H9 (cell line): ENCODE results near the gene FAM177A1. TPM values are rescaled to one million over a fixed set of nuclear protein-coding genes. Genes with fewer than 3 reads are reported as not detected.

ENCODE experiments used
- DNase-seq: peaks from one replicate; pipeline ENCODE4 v3.0.0-alpha.2; 2017
- H2AFZ ChIP-seq: one replicate; pipeline ENCODE4 v1.6.1; 2013; ENCODE audit warnings: mild to moderate bottlenecking, low read length, control low read depth, moderate library complexity
- H2AK5ac ChIP-seq: 2 replicates; pipeline ENCODE4 v1.6.1; 2013; ENCODE audit warnings: low read length, control low read depth, mixed read lengths; ENCODE audit not compliant: insufficient read length
- H2BK120ac ChIP-seq: one replicate; pipeline ENCODE4 v1.6.1; 2013; ENCODE audit warnings: low read depth, mild to moderate bottlenecking, low read length, control low read depth, inconsistent platforms; ENCODE audit not compliant: poor library complexity, severe bottlenecking
- H2BK12ac ChIP-seq: 2 replicates; pipeline ENCODE4 v1.6.1; 2013; ENCODE audit warnings: low read length, control low read depth, mixed read lengths, low read depth; ENCODE audit not compliant: insufficient read length
- H2BK15ac ChIP-seq: 2 replicates; pipeline ENCODE4 v1.6.1; 2013; ENCODE audit warnings: low read depth, low read length, control low read depth
- H2BK20ac ChIP-seq: one replicate; pipeline ENCODE4 v1.6.1; 2013; ENCODE audit warnings: low read depth, mild to moderate bottlenecking, low read length, control low read depth, inconsistent platforms; ENCODE audit not compliant: poor library complexity, severe bottlenecking
- H2BK5ac ChIP-seq: 2 replicates; pipeline ENCODE4 v1.6.1; 2013; ENCODE audit warnings: low read length, control low read depth, mixed read lengths; ENCODE audit not compliant: insufficient read length
- H3K14ac ChIP-seq: 2 replicates; pipeline ENCODE4 v1.6.1; 2013; ENCODE audit warnings: low read length, control low read depth; ENCODE audit not compliant: insufficient read depth
- H3K18ac ChIP-seq: 2 replicates; pipeline ENCODE4 v1.6.1; 2013; ENCODE audit warnings: low read depth, mild to moderate bottlenecking, mixed read lengths, low read length, control low read depth; ENCODE audit not compliant: insufficient read length
- H3K23ac ChIP-seq: 2 replicates; pipeline ENCODE4 v1.6.1; 2013; ENCODE audit warnings: low read length, control low read depth, mixed read lengths, low read depth; ENCODE audit not compliant: insufficient read length
- H3K23me2 ChIP-seq: 2 replicates; pipeline ENCODE4 v1.6.1; 2013; ENCODE audit warnings: low read depth, mild to moderate bottlenecking, mixed read lengths, low read length, control low read depth; ENCODE audit not compliant: insufficient read length, poor library complexity, severe bottlenecking
- H3K27ac ChIP-seq: 2 replicates; pipeline ENCODE4 v1.5.1; 2013; ENCODE audit warnings: low read length, control low read depth, mixed read lengths, low read depth; ENCODE audit not compliant: insufficient read length
- H3K27me3 ChIP-seq: 2 replicates; pipeline ENCODE4 v1.6.1; 2013; ENCODE audit warnings: low read length, control low read depth, inconsistent platforms; ENCODE audit not compliant: insufficient read depth
- H3K4ac ChIP-seq: 2 replicates; pipeline ENCODE4 v1.6.1; 2013; ENCODE audit warnings: low read depth, mild to moderate bottlenecking, control low read depth, inconsistent platforms, low read length, moderate library complexity
- H3K4me1 ChIP-seq: 2 replicates; pipeline ENCODE4 v1.6.1; 2013; ENCODE audit warnings: low read length, control low read depth, inconsistent platforms; ENCODE audit not compliant: insufficient read depth
- H3K4me2 ChIP-seq: 2 replicates; pipeline ENCODE4 v1.6.1; 2013; ENCODE audit warnings: low read length, control low read depth, mixed read lengths; ENCODE audit not compliant: insufficient read length, insufficient read depth
- H3K56ac ChIP-seq: 2 replicates; pipeline ENCODE4 v1.6.1; 2013; ENCODE audit warnings: low read depth, mild to moderate bottlenecking, mixed read lengths, low read length, control low read depth; ENCODE audit not compliant: insufficient read length
- H3K79me1 ChIP-seq: 2 replicates; pipeline ENCODE4 v1.6.1; 2013; ENCODE audit warnings: low read depth, mild to moderate bottlenecking, moderate library complexity, low read length, control low read depth, inconsistent platforms; ENCODE audit not compliant: insufficient read depth, poor library complexity, severe bottlenecking
- H3K79me2 ChIP-seq: 2 replicates; pipeline ENCODE4 v1.6.1; 2013; ENCODE audit warnings: low read length, control low read depth, inconsistent platforms; ENCODE audit not compliant: insufficient read depth
- H3K9ac ChIP-seq: 2 replicates; pipeline ENCODE4 v1.6.1; 2013; ENCODE audit warnings: low read length, control low read depth, mixed read lengths; ENCODE audit not compliant: insufficient read length; ENCODE audit errors: extremely low read depth
- H3K9me3 ChIP-seq: one replicate; pipeline ENCODE4 v1.6.1; 2013; ENCODE audit warnings: low read depth, low read length, inconsistent platforms; ENCODE audit not compliant: control insufficient read depth
- H3T11ph ChIP-seq: one replicate; pipeline ENCODE4 v1.6.1; 2013; ENCODE audit warnings: mild to moderate bottlenecking, low read length, control low read depth, inconsistent platforms
- H4K20me1 ChIP-seq: one replicate; pipeline ENCODE4 v1.6.1; 2013; ENCODE audit not compliant: control insufficient read depth, insufficient read length, insufficient read depth
- H4K5ac ChIP-seq: 2 replicates; pipeline ENCODE4 v1.6.1; 2013; ENCODE audit warnings: low read depth, mild to moderate bottlenecking, mixed read lengths, low read length, control low read depth; ENCODE audit not compliant: insufficient read length
- H4K8ac ChIP-seq: replicated peaks from 2 replicates; pipeline ENCODE4 v1.6.1; 2013; ENCODE audit warnings: low read length, control low read depth, mixed read lengths, low read depth; ENCODE audit not compliant: insufficient read length
- H4K91ac ChIP-seq: 2 replicates; pipeline ENCODE4 v1.6.1; 2013; ENCODE audit warnings: low read depth, mild to moderate bottlenecking, moderate library complexity, mixed read lengths, low read length, control low read depth; ENCODE audit not compliant: insufficient read length
- H3K27ac Mint-ChIP-seq, 3 experiments: 2 replicates in 2 of 3; 3 replicates in 1 of 3; pipeline ENCODE4 v1.8.0; 2020 to 2021; ENCODE audit warnings: mixed read lengths in 3 of 3, mild to moderate bottlenecking in 1 of 3, moderate library complexity in 1 of 3
- H3K27me3 Mint-ChIP-seq: 2 replicates; pipeline ENCODE4 v1.8.0; 2021; ENCODE audit warnings: low read depth, mild to moderate bottlenecking, moderate library complexity, mixed read lengths
- H3K36me3 Mint-ChIP-seq, 3 experiments: 2 replicates in 2 of 3; 3 replicates in 1 of 3; pipeline ENCODE4 v1.8.0; 2020 to 2021; ENCODE audit warnings: low read depth in 3 of 3, mixed read lengths in 3 of 3; ENCODE audit not compliant: insufficient read depth in 1 of 3
- H3K4me1 Mint-ChIP-seq, 2 experiments: 2 replicates each; pipeline ENCODE4 v1.8.0; 2020; ENCODE audit warnings: mixed read lengths in 2 of 2
- H3K4me3 Mint-ChIP-seq, 2 experiments: 2 replicates in 1 of 2; 3 replicates in 1 of 2; pipeline ENCODE4 v1.8.0; 2020 to 2021; ENCODE audit warnings: mild to moderate bottlenecking in 2 of 2, mixed read lengths in 2 of 2, moderate library complexity in 1 of 2
- H3K9me3 Mint-ChIP-seq, 2 experiments: 2 replicates in 1 of 2; 3 replicates in 1 of 2; pipeline ENCODE4 v1.8.0; 2020; ENCODE audit warnings: mild to moderate bottlenecking in 2 of 2, mixed read lengths in 2 of 2, moderate library complexity in 1 of 2
- WGBS: extraction: QIAGEN DNeasy Blood & Tissue Kit; methylation state at CpG from one replicate; pipeline ENCODE4 v1.1.7; 2013; ENCODE audit warnings: missing lambda C conversion rate, low lambda C conversion rate, mixed read lengths; ENCODE audit not compliant: insufficient read length; ENCODE audit errors: extremely low coverage; 5-methylcytosine and 5-hydroxymethylcytosine counted together
- total RNA-seq: library from RNA; stranded (reverse); gene quantifications from 2 replicates; pipeline ENCODE4 v1.2.1, GENCODE V29; 2021
- TF ChIP-seq, protein P1 (sequence below): fragments of 200-600 bp; sonication (generic); conservative IDR thresholded peaks from 3 replicates; pipeline ENCODE4 v1.8.0; 2021; ENCODE audit warnings: antibody characterized with exemption, mild to moderate bottlenecking

Gene FAM177A1
- total RNA-seq, 1 experiment from 2014 or later: 43.1 TPM

- Mint-ChIP-seq H3K27me3 (no peaks in the 10 kb centered on the region), H3K27ac (no peak overlapping the region), H3K4me3 (no peak overlapping the region), H3K4me1 (no peaks in the 10 kb centered on the region), H3K9me3 (no peaks in the 10 kb centered on the region), H3K36me3 (peaks cover 0 to 29% (median 19%) of the 10 kb centered on the region in 3 experiments; a peak in 5 of 7 replicates)
- Histone ChIP-seq H4K91ac (no peak overlapping the region), H4K8ac (no peak overlapping the region), H3T11ph (no peak overlapping the region), H3K14ac (no peak overlapping the region), H2BK15ac (no peak overlapping the region), H2BK20ac (no peak overlapping the region), H4K20me1 (no peaks in the 10 kb centered on the region), H3K4me1 (no peaks in the 10 kb centered on the region), H3K18ac (no peak overlapping the region), H3K9ac (no peak overlapping the region), H3K27ac (no peak overlapping the region), H3K9me3 (no peaks in the 10 kb centered on the region), H3K23me2 (no peaks in the 10 kb centered on the region), H3K27me3 (no peaks in the 10 kb centered on the region), H3K4ac (no peak overlapping the region), H3K4me2 (no peak overlapping the region), H3K56ac (no peak overlapping the region), H3K79me1 (no peaks in the 10 kb centered on the region), H3K23ac (no peak overlapping the region), H2AK5ac (no peak overlapping the region), H3K79me2 (no peaks in the 10 kb centered on the region), H2BK120ac (no peak overlapping the region), H4K5ac (no peak overlapping the region), H2AFZ (no peak overlapping the region), H2BK12ac (no peak overlapping the region), H2BK5ac (no peak overlapping the region)
- TF ChIP-seq, protein P1, sequence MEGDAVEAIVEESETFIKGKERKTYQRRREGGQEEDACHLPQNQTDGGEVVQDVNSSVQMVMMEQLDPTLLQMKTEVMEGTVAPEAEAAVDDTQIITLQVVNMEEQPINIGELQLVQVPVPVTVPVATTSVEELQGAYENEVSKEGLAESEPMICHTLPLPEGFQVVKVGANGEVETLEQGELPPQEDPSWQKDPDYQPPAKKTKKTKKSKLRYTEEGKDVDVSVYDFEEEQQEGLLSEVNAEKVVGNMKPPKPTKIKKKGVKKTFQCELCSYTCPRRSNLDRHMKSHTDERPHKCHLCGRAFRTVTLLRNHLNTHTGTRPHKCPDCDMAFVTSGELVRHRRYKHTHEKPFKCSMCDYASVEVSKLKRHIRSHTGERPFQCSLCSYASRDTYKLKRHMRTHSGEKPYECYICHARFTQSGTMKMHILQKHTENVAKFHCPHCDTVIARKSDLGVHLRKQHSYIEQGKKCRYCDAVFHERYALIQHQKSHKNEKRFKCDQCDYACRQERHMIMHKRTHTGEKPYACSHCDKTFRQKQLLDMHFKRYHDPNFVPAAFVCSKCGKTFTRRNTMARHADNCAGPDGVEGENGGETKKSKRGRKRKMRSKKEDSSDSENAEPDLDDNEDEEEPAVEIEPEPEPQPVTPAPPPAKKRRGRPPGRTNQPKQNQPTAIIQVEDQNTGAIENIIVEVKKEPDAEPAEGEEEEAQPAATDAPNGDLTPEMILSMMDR: no peak
- DNase-seq: no peak
- WGBS: no CpG with 5 or more reads among the region's 1 CpG
Observed at GRCh38 chr14:35004839-35005238, 41.2 kb upstream of the FAM177A1 start.
